PFSK-1 (cell line): ENCODE results near the gene PARVB.

Experiments used
- FOXP2 ChIP-seq: optimal IDR thresholded peaks from 2 replicates; pipeline ENCODE3; 2011; ENCODE audit warnings: borderline replicate concordance, control low read depth, inconsistent platforms; ENCODE audit not compliant: insufficient read depth; ENCODE audit errors: extremely low read length, extremely low read depth
- POLR2AphosphoS5 ChIP-seq: IDR thresholded peaks from 2 replicates; pipeline ENCODE4 v1.6.1; 2012; ENCODE audit warnings: low read depth, mild to moderate bottlenecking, control low read depth, low read length, moderate library complexity
- REST ChIP-seq, 2 experiments: IDR thresholded peaks; 2 replicates each; pipeline versions ENCODE4 v1.6.1 to v1.8.0; 2011 to 2012; ENCODE audit warnings: low read depth in 2 of 2, low read length in 2 of 2, control low read depth in 1 of 2, inconsistent platforms in 1 of 2, mild to moderate bottlenecking in 1 of 2, moderate library complexity in 1 of 2; ENCODE audit not compliant: insufficient read depth in 1 of 2
- SIN3A ChIP-seq: IDR thresholded peaks from 2 replicates; pipeline ENCODE4 v1.6.1; 2012; ENCODE audit warnings: mild to moderate bottlenecking, low read length, moderate library complexity, borderline replicate concordance; ENCODE audit not compliant: insufficient read depth
- TAF1 ChIP-seq: IDR thresholded peaks from 2 replicates; pipeline ENCODE4 v1.6.1; 2012; ENCODE audit warnings: low read length, control low read depth, borderline replicate concordance; ENCODE audit not compliant: insufficient read depth

- no peak for TF ChIP-seq TAF1
- no peak for TF ChIP-seq POLR2AphosphoS5
- no peak for TF ChIP-seq REST (IDR thresholded peaks at IDR 0.05; ENCODE audit: insufficient read depth in 1 of 2, low read depth in 2 of 2, low read length in 2 of 2)
- no peak for TF ChIP-seq SIN3A
- TF ChIP-seq FOXP2, result no peak
Measured at GRCh38 chr22:44126807-44127206, 102.7 kb downstream of the PARVB start.
